ENCODE results near the gene MTMR10.

GRCh38 chr15:31024330-31024729, 32.9 kb upstream of the MTMR10 start:
- TF ChIP-seq CTCF (IDR thresholded peaks at IDR 0.05; ENCODE audit: poor library complexity, severe bottlenecking), result no peak
- no peak for TF ChIP-seq REST (IDR thresholded peaks at IDR 0.05; ENCODE audit: borderline replicate concordance)
- TF ChIP-seq TAF1 (IDR thresholded peaks at IDR 0.05; ENCODE audit: low read depth), result no peak
- no peak for TF ChIP-seq EP300 (conservative IDR thresholded peaks at IDR 0.05; ENCODE audit: poor library complexity, severe bottlenecking)
- TF ChIP-seq POLR2AphosphoS5 (IDR thresholded peaks at IDR 0.05), result no peak
- TF ChIP-seq RAD21 (conservative IDR thresholded peaks at IDR 0.05), result no peak
- no peak for TF ChIP-seq SMC3 (conservative IDR thresholded peaks at IDR 0.05; ENCODE audit: poor library complexity)
- no peak for TF ChIP-seq MXI1 (conservative IDR thresholded peaks at IDR 0.05; ENCODE audit: poor library complexity, severe bottlenecking)
- TF ChIP-seq EZH2 (IDR thresholded peaks at IDR 0.05; ENCODE audit: borderline replicate concordance, insufficient read depth, low read length, poor library complexity, severe bottlenecking), result no peak

Data from neural cell (in vitro differentiated cells).